GM12892 (cell line): Measurements from ENCODE around the gene KIAA1328.

Experiments
- POLR2A ChIP-seq: IDR thresholded peaks from 2 replicates; pipeline ENCODE4 v1.6.1; 2011; ENCODE audit warnings: low read depth, low read length, control low read depth
- POLR2AphosphoS5 ChIP-seq: IDR thresholded peaks from 2 replicates; pipeline ENCODE4 v1.6.1; 2011; ENCODE audit warnings: low read depth, low read length, control low read depth

- TF ChIP-seq POLR2A (no peak), POLR2AphosphoS5 (no peak)
Observed at GRCh38 chr18:36899289-36899688, 70.4 kb downstream of the KIAA1328 start.
